DND-41 (cell line): ENCODE results near the gene APBB1IP.

Experiments used
- EZH2 ChIP-seq: IDR thresholded peaks from 3 replicates; pipeline ENCODE4 v1.6.1; 2012; ENCODE audit warnings: borderline replicate concordance, low read depth, mild to moderate bottlenecking, moderate library complexity, low read length, inconsistent platforms; ENCODE audit not compliant: severe bottlenecking
- TF ChIP-seq, protein P1 (sequence below): IDR thresholded peaks from 2 replicates; pipeline ENCODE4 v1.5.1; 2012; ENCODE audit warnings: borderline replicate concordance, low read length, moderate library complexity, mild to moderate bottlenecking; ENCODE audit not compliant: poor library complexity, severe bottlenecking; ENCODE audit errors: extremely low read depth

DNA sequence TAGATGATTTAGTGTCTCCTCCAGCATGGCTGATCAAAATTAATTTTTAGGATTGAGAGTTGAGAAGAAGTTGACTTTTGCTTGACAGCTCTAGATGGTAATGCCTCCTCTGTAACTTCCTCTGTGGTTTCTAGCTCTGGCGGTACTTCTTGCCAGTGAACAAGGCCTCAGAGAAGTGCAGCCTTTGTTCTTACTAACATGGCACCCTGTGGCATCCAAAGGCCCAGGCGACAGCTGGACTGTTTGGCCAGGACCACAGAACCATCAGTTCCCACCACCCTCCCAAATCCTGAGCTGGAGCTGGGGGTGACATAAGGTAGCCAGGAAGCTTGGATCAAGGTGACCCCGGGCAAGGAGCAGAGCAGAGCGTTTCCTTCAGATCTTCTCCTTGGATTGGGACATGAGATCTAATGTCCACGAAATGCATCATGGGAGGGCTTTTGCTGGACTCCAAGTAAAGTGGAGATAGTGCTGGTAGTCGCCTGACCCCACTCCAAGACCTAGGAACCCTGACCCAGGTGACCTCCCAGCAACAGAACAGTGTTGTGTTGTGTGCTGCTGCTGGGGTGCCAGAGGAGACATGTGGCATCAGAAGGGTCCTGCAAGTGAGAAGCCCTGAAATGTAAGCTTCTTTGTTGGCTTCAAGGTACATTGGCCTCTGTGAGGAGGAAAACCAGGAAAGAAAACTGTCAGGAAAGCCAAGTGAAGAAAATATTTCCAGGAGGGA lies 41.8 kb downstream of the APBB1IP start:
- TF ChIP-seq, protein P1, sequence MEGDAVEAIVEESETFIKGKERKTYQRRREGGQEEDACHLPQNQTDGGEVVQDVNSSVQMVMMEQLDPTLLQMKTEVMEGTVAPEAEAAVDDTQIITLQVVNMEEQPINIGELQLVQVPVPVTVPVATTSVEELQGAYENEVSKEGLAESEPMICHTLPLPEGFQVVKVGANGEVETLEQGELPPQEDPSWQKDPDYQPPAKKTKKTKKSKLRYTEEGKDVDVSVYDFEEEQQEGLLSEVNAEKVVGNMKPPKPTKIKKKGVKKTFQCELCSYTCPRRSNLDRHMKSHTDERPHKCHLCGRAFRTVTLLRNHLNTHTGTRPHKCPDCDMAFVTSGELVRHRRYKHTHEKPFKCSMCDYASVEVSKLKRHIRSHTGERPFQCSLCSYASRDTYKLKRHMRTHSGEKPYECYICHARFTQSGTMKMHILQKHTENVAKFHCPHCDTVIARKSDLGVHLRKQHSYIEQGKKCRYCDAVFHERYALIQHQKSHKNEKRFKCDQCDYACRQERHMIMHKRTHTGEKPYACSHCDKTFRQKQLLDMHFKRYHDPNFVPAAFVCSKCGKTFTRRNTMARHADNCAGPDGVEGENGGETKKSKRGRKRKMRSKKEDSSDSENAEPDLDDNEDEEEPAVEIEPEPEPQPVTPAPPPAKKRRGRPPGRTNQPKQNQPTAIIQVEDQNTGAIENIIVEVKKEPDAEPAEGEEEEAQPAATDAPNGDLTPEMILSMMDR, result no peak
- no peak for TF ChIP-seq EZH2
